Central memory CD8-positive, alpha-beta T cell (primary cell): ENCODE results near the gene COL18A1.

Experiments
- ATAC-seq: fragments of 150-1000 bp; cut with Tn5 transposase; replicated peaks from 2 replicates; pipeline ENCODE4 v1.10.0; 2022; ENCODE audit warnings: mild to moderate bottlenecking, moderate FRiP score, moderate number of reproducible peaks; ENCODE audit not compliant: poor library complexity, severe bottlenecking; ENCODE audit errors: extremely low read depth
- DNase-seq, 2 donors: peaks; one replicate each; pipeline ENCODE4 v3.0.0; 2021; ENCODE audit warnings: low spot score in 2 of 2
- H3K27ac Mint-ChIP-seq: one replicate; pipeline ENCODE4 v1.8.0; 2022; ENCODE audit warnings: low read depth, mild to moderate bottlenecking, moderate library complexity, mixed read lengths
- H3K27me3 Mint-ChIP-seq: one replicate; pipeline ENCODE4 v1.8.0; 2022; ENCODE audit warnings: mixed read lengths
- H3K36me3 Mint-ChIP-seq: one replicate; pipeline ENCODE4 v1.8.0; 2022; ENCODE audit warnings: mild to moderate bottlenecking, moderate library complexity, mixed read lengths; ENCODE audit not compliant: insufficient read depth
- H3K4me1 Mint-ChIP-seq: one replicate; pipeline ENCODE4 v1.8.0; 2022; ENCODE audit warnings: mixed read lengths
- H3K4me3 Mint-ChIP-seq: one replicate; pipeline ENCODE4 v1.8.0; 2022; ENCODE audit warnings: mild to moderate bottlenecking, moderate library complexity, mixed read lengths
- H3K9me3 Mint-ChIP-seq: one replicate; pipeline ENCODE4 v1.8.0; 2022; ENCODE audit warnings: mixed read lengths

Gene COL18A1

GRCh38 chr21:45479691-45480675 is 75.0 kb downstream of the COL18A1 start:
- Mint-ChIP-seq H3K4me3 (peak overlapping the region; percentile 80), H3K9me3 (no peaks in the 10 kb centered on the region), H3K27ac (no peak overlapping the region), H3K36me3 (peaks cover 1% of the 10 kb centered on the region), H3K27me3 (no peaks in the 10 kb centered on the region), H3K4me1 (peaks cover 25% of the 10 kb centered on the region)
- no peak for ATAC-seq
- no peak for DNase-seq

GRCh38 chr21:45480701-45481500 is 75.9 kb downstream of the COL18A1 start:
- ATAC-seq (no peak), DNase-seq (no peak)
- Mint-ChIP-seq H3K27me3 (no peaks in the 10 kb centered on the region), H3K9me3 (no peaks in the 10 kb centered on the region), H3K36me3 (peaks cover 1% of the 10 kb centered on the region), H3K4me1 (peaks cover 25% of the 10 kb centered on the region), H3K27ac (no peak overlapping the region), H3K4me3 (no peak overlapping the region)

- no peak overlapping the region for H3K4me3 Mint-ChIP-seq
- ATAC-seq (no peak), DNase-seq (no peak)
- H3K36me3 Mint-ChIP-seq: peaks cover 1% of the 10 kb centered on the region
- H3K27me3 Mint-ChIP-seq: no peaks in the 10 kb centered on the region
- peaks cover 22% of the 10 kb centered on the region for H3K4me1 Mint-ChIP-seq
- H3K9me3 Mint-ChIP-seq: no peaks in the 10 kb centered on the region
- H3K27ac Mint-ChIP-seq: no peak overlapping the region
Measured at GRCh38 chr21:45481566-45481965, 76.6 kb downstream of the COL18A1 start.

GRCh38 chr21:45481977-45482898 is 77.3 kb downstream of the COL18A1 start:
- ATAC-seq (no peak), DNase-seq (no peak)
- Mint-ChIP-seq H3K27me3 (no peaks in the 10 kb centered on the region), H3K4me3 (peak overlapping the region; percentile 8), H3K27ac (peak overlapping the region; percentile 22), H3K4me1 (peaks cover 19% of the 10 kb centered on the region), H3K9me3 (no peaks in the 10 kb centered on the region), H3K36me3 (peaks cover 1% of the 10 kb centered on the region)

- H3K9me3 Mint-ChIP-seq: no peaks in the 10 kb centered on the region
- H3K27me3 Mint-ChIP-seq: no peaks in the 10 kb centered on the region
- H3K4me3 Mint-ChIP-seq: peak overlapping the region; percentile 8
- peaks cover 15% of the 10 kb centered on the region for H3K4me1 Mint-ChIP-seq
- DNase-seq (no peak), ATAC-seq (no peak)
- H3K27ac Mint-ChIP-seq: peak overlapping the region; percentile 22
- H3K36me3 Mint-ChIP-seq: peaks cover 1% of the 10 kb centered on the region
Measured at GRCh38 chr21:45482899-45483821, 78.2 kb downstream of the COL18A1 start.

GRCh38 chr21:45484318-45484717 is 79.4 kb downstream of the COL18A1 start:
- DNase-seq: no peak
- Mint-ChIP-seq H3K4me3 (peak overlapping the region; percentile 8), H3K9me3 (no peaks in the 10 kb centered on the region), H3K27me3 (no peaks in the 10 kb centered on the region), H3K36me3 (no peaks in the 10 kb centered on the region), H3K4me1 (peaks cover 7% of the 10 kb centered on the region), H3K27ac (no peak overlapping the region)
- no peak for ATAC-seq

- H3K4me1 Mint-ChIP-seq: peaks cover 4% of the 10 kb centered on the region
- H3K27me3 Mint-ChIP-seq: no peaks in the 10 kb centered on the region
- no peaks in the 10 kb centered on the region for H3K9me3 Mint-ChIP-seq
- H3K27ac Mint-ChIP-seq: no peak overlapping the region
- DNase-seq: no peak
- H3K36me3 Mint-ChIP-seq: no peaks in the 10 kb centered on the region
- H3K4me3 Mint-ChIP-seq: no peak overlapping the region
- no peak for ATAC-seq
Measured at GRCh38 chr21:45485686-45486442, 80.9 kb downstream of the COL18A1 start.

GRCh38 chr21:45486443-45487160 is 81.6 kb downstream of the COL18A1 start:
- Mint-ChIP-seq H3K4me1 (peaks cover 4% of the 10 kb centered on the region), H3K9me3 (no peaks in the 10 kb centered on the region), H3K36me3 (no peaks in the 10 kb centered on the region), H3K27ac (no peak overlapping the region), H3K4me3 (no peak overlapping the region), H3K27me3 (no peaks in the 10 kb centered on the region)
- ATAC-seq (no peak), DNase-seq (no peak)

GRCh38 chr21:45487161-45487806 is 82.3 kb downstream of the COL18A1 start:
- Mint-ChIP-seq H3K27ac (no peak overlapping the region), H3K27me3 (no peaks in the 10 kb centered on the region), H3K4me3 (no peak overlapping the region), H3K9me3 (no peaks in the 10 kb centered on the region), H3K36me3 (no peaks in the 10 kb centered on the region), H3K4me1 (peaks cover 4% of the 10 kb centered on the region)
- ATAC-seq: no peak
- no peak for DNase-seq

- Mint-ChIP-seq H3K4me1 (peaks cover 4% of the 10 kb centered on the region), H3K27ac (no peak overlapping the region), H3K9me3 (no peaks in the 10 kb centered on the region), H3K4me3 (no peak overlapping the region), H3K36me3 (no peaks in the 10 kb centered on the region), H3K27me3 (no peaks in the 10 kb centered on the region)
- DNase-seq (no peak), ATAC-seq (no peak)
Measured at GRCh38 chr21:45487891-45488600, 83.1 kb downstream of the COL18A1 start.
